HepG2 (cell line): ENCODE measurements around the gene JUND. TPM values are rescaled to one million over a fixed set of nuclear protein-coding genes. Genes with fewer than 3 reads are reported as not detected.

Source experiments
- ESRRA ChIP-seq: sonication (generic); formaldehyde crosslinking; IDR thresholded peaks from 2 replicates; pipeline ENCODE4 v1.5.1; 2020; ENCODE audit warnings: mild to moderate bottlenecking, low read depth, missing genetic modification reagents
- HMGA1 ChIP-seq: sonication (generic); formaldehyde crosslinking; conservative IDR thresholded peaks from 2 replicates; pipeline ENCODE4 v1.4.0; 2020; ENCODE audit warnings: missing genetic modification reagents
- RARG ChIP-seq: sonication (generic); formaldehyde crosslinking; IDR thresholded peaks from 2 replicates; pipeline ENCODE4 v1.4.0; 2020; ENCODE audit warnings: low read depth, mild to moderate bottlenecking, missing genetic modification reagents
- THYN1 ChIP-seq: sonication (generic); formaldehyde crosslinking; IDR thresholded peaks from 2 replicates; pipeline ENCODE4 v1.8.1; 2023; ENCODE audit warnings: low read depth, mild to moderate bottlenecking, moderate library complexity, missing genetic modification reagents, borderline replicate concordance
- ZNF850 ChIP-seq: sonication (generic); formaldehyde crosslinking; conservative IDR thresholded peaks from 2 replicates; pipeline ENCODE4 v1.9.0; 2021; ENCODE audit warnings: mild to moderate bottlenecking, missing genetic modification reagents
- polyA plus RNA-seq, 8 experiments: library from polyadenylated mRNA; depleted of rRNA in 3 of 8; stranded (reverse) in 7 of 8; unstranded in 1 of 8; fragments of >200 nt; fragmentation: Illumina TruSeq in 4 of 8; extraction: Trizol in 4 of 8; gene quantifications; 2 replicates each; pipeline versions ENCODE4 v1.2.1 to v1.2.3, GENCODE V29; 2011 to 2016; ENCODE audit warnings: low read depth in 4 of 8, missing spikeins in 1 of 8, mixed read lengths in 1 of 8; ENCODE audit not compliant: insufficient read depth in 1 of 8
- total RNA-seq, 5 experiments: library from RNA; depleted of rRNA; stranded (reverse); fragments of >200 nt; fragmentation: Illumina TruSeq; extraction: Trizol; gene quantifications; 2 replicates each; pipeline ENCODE4 v1.2.3, GENCODE V29; 2016; ENCODE audit warnings: low read depth in 1 of 5
- TF ChIP-seq, protein P1 (sequence below): sonication (generic); formaldehyde crosslinking; IDR thresholded peaks from 2 replicates; pipeline ENCODE4 v1.4.0; 2020; ENCODE audit warnings: low read depth, mild to moderate bottlenecking, missing genetic modification reagents
- TF ChIP-seq, protein P2 (sequence below): sonication (generic); formaldehyde crosslinking; IDR thresholded peaks from 2 replicates; pipeline ENCODE4 v1.5.0; 2020; ENCODE audit warnings: mild to moderate bottlenecking, missing genetic modification reagents, borderline replicate concordance
- TF ChIP-seq, protein P3 (sequence below): sonication (generic); formaldehyde crosslinking; IDR thresholded peaks from 2 replicates; pipeline ENCODE4 v1.9.0; 2021; ENCODE audit warnings: missing genetic modification reagents, mild to moderate bottlenecking, borderline replicate concordance
- TF ChIP-seq, protein P4 (sequence below): sonication (generic); formaldehyde crosslinking; IDR thresholded peaks from 2 replicates; pipeline ENCODE4 v1.4.0; 2020; ENCODE audit warnings: mild to moderate bottlenecking, missing genetic modification reagents
- TF ChIP-seq, protein P5 (sequence below): sonication (generic); formaldehyde crosslinking; IDR thresholded peaks from 2 replicates; pipeline ENCODE4 v1.4.0; 2020; ENCODE audit warnings: mild to moderate bottlenecking, low read depth, missing genetic modification reagents

The JUND gene
- total and polyA plus RNA-seq, 2 of the 13 experiments (the other 11 are each of a cell fraction or from before 2014, with no cell fraction given), result 41.2 to 59.8 TPM

GRCh38 chr19:18300930-18301717 lies 19.7 kb upstream of the JUND start (continued):
- TF ChIP-seq, protein P1, sequence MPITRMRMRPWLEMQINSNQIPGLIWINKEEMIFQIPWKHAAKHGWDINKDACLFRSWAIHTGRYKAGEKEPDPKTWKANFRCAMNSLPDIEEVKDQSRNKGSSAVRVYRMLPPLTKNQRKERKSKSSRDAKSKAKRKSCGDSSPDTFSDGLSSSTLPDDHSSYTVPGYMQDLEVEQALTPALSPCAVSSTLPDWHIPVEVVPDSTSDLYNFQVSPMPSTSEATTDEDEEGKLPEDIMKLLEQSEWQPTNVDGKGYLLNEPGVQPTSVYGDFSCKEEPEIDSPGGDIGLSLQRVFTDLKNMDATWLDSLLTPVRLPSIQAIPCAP (CRISPR knock-in tag), result no peak
- TF ChIP-seq, protein P2, sequence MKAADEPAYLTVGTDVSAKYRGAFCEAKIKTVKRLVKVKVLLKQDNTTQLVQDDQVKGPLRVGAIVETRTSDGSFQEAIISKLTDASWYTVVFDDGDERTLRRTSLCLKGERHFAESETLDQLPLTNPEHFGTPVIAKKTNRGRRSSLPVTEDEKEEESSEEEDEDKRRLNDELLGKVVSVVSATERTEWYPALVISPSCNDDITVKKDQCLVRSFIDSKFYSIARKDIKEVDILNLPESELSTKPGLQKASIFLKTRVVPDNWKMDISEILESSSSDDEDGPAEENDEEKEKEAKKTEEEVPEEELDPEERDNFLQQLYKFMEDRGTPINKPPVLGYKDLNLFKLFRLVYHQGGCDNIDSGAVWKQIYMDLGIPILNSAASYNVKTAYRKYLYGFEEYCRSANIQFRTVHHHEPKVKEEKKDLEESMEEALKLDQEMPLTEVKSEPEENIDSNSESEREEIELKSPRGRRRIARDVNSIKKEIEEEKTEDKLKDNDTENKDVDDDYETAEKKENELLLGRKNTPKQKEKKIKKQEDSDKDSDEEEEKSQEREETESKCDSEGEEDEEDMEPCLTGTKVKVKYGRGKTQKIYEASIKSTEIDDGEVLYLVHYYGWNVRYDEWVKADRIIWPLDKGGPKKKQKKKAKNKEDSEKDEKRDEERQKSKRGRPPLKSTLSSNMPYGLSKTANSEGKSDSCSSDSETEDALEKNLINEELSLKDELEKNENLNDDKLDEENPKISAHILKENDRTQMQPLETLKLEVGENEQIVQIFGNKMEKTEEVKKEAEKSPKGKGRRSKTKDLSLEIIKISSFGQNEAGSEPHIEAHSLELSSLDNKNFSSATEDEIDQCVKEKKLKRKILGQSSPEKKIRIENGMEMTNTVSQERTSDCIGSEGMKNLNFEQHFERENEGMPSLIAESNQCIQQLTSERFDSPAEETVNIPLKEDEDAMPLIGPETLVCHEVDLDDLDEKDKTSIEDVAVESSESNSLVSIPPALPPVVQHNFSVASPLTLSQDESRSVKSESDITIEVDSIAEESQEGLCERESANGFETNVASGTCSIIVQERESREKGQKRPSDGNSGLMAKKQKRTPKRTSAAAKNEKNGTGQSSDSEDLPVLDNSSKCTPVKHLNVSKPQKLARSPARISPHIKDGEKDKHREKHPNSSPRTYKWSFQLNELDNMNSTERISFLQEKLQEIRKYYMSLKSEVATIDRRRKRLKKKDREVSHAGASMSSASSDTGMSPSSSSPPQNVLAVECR (CRISPR knock-in tag), result no peak; the same call in 1 of the 2 replicates
- TF ChIP-seq RARG (CRISPR knock-in tag) (no peak), ESRRA (CRISPR knock-in tag) (peak; percentile 74; the same call in 1 of the 2 replicates), THYN1 (CRISPR knock-in tag) (no peak), ZNF850 (no peak), HMGA1 (no peak)
- TF ChIP-seq, protein P3, sequence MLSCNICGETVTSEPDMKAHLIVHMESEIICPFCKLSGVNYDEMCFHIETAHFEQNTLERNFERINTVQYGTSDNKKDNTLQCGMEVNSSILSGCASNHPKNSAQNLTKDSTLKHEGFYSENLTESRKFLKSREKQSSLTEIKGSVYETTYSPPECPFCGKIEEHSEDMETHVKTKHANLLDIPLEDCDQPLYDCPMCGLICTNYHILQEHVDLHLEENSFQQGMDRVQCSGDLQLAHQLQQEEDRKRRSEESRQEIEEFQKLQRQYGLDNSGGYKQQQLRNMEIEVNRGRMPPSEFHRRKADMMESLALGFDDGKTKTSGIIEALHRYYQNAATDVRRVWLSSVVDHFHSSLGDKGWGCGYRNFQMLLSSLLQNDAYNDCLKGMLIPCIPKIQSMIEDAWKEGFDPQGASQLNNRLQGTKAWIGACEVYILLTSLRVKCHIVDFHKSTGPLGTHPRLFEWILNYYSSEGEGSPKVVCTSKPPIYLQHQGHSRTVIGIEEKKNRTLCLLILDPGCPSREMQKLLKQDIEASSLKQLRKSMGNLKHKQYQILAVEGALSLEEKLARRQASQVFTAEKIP (CRISPR knock-in tag), result no peak
- TF ChIP-seq, protein P4, sequence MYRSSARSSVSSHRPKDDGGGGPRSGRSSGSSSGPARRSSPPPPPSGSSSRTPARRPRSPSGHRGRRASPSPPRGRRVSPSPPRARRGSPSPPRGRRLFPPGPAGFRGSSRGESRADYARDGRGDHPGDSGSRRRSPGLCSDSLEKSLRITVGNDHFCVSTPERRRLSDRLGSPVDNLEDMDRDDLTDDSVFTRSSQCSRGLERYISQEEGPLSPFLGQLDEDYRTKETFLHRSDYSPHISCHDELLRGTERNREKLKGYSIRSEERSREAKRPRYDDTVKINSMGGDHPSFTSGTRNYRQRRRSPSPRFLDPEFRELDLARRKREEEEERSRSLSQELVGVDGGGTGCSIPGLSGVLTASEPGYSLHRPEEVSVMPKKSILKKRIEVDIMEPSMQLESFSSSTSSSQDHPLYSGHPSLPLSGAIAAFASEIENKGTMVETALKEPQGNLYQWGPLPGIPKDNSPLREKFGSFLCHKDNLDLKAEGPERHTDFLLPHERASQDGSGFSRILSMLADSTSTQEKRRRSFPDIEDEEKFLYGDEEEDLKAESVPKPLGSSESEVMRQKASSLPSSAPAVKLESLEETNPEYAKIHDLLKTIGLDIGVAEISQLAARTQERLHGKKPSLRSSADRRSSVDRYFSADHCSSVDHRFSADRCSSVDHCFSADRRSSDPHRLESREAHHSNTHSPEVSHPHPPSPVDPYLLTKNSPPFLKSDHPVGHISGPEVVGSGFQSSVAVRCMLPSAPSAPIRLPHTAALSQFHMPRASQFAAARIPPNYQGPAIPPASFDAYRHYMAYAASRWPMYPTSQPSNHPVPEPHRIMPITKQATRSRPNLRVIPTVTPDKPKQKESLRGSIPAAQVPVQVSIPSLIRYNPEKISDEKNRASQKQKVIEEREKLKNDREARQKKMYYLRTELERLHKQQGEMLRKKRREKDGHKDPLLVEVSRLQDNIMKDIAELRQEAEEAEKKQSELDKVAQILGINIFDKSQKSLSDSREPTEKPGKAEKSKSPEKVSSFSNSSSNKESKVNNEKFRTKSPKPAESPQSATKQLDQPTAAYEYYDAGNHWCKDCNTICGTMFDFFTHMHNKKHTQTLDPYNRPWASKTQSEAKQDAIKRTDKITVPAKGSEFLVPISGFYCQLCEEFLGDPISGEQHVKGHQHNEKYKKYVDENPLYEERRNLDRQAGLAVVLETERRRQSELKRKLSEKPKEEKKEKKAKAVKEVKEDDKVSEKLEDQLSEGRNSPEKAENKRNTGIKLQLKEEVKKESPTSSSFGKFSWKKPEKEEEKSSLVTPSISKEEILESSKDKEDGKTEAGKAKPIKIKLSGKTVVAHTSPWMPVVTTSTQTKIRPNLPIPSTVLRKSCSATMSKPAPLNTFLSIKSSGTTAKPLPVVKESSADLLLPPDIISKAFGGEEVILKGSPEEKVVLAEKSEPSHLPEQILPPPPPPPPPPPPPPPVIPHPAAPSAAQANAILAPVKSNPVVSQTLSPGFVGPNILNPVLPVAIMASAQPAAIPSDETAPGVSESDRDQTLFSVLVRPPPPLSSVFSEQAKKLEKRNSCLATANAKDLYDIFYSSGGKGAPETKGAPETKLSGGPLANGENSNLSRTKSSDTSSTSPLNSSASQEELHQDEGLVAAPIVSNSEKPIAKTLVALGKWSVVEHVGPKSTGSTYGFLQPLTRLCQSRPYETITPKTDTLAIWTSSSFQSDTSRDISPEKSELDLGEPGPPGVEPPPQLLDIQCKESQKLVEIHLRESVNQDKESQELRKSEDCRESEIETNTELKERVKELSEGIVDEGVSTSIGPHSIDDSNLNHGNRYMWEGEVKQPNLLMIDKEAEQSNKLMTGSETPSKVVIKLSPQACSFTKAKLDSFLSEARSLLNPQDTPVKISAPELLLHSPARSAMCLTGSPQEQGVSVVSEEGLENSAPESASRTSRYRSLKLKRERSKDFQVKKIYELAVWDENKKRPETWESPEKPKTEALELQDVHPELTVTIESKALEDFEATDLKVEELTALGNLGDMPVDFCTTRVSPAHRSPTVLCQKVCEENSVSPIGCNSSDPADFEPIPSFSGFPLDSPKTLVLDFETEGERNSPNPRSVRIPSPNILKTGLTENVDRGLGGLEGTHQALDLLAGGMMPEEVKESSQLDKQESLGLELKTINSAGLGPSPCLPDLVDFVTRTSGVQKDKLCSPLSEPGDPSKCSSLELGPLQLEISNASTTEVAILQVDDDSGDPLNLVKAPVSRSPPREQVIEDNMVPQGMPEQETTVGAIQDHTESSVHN (CRISPR knock-in tag), result no peak
- TF ChIP-seq, protein P5, sequence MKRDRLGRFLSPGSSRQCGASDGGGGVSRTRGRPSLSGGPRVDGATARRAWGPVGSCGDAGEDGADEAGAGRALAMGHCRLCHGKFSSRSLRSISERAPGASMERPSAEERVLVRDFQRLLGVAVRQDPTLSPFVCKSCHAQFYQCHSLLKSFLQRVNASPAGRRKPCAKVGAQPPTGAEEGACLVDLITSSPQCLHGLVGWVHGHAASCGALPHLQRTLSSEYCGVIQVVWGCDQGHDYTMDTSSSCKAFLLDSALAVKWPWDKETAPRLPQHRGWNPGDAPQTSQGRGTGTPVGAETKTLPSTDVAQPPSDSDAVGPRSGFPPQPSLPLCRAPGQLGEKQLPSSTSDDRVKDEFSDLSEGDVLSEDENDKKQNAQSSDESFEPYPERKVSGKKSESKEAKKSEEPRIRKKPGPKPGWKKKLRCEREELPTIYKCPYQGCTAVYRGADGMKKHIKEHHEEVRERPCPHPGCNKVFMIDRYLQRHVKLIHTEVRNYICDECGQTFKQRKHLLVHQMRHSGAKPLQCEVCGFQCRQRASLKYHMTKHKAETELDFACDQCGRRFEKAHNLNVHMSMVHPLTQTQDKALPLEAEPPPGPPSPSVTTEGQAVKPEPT (CRISPR knock-in tag), result no peak
